SJSA1 (cell line): ENCODE results near the gene ATF4. TPM values are rescaled to one million over a fixed set of nuclear protein-coding genes. Genes with fewer than 3 reads are reported as not detected.

Experiments used
- DNase-seq, 2 experiments: peaks; one replicate each; pipeline ENCODE4 v3.0.0-alpha.2; 2015 to 2020; ENCODE audit warnings: low spot score in 2 of 2, low read depth in 1 of 2
- H3K27ac ChIP-seq: fragments of 250-450 bp; sonication (Bioruptor Pico); 2 replicates; pipeline ENCODE4 v1.5.1; 2020; ENCODE audit warnings: mild to moderate bottlenecking, moderate library complexity
- H3K27me3 ChIP-seq: fragments of 250-450 bp; sonication (Bioruptor Pico); replicated peaks from 2 replicates; pipeline ENCODE4 v1.5.1; 2020; ENCODE audit warnings: mild to moderate bottlenecking, moderate library complexity
- H3K36me3 ChIP-seq: fragments of 250-450 bp; sonication (Bioruptor Pico); 2 replicates; pipeline ENCODE4 v1.5.1; 2020; ENCODE audit warnings: mild to moderate bottlenecking
- H3K4me1 ChIP-seq: fragments of 250-450 bp; sonication (Bioruptor Pico); replicated peaks from 2 replicates; pipeline ENCODE4 v1.6.1; 2021; ENCODE audit warnings: mild to moderate bottlenecking
- H3K4me3 ChIP-seq: fragments of 250-450 bp; sonication (Bioruptor Pico); 2 replicates; pipeline ENCODE4 v1.5.1; 2020; ENCODE audit warnings: mild to moderate bottlenecking
- H3K9me3 ChIP-seq: fragments of 250-450 bp; sonication (Bioruptor Pico); replicated peaks from 2 replicates; pipeline ENCODE4 v1.5.1; 2020; ENCODE audit warnings: mild to moderate bottlenecking
- total RNA-seq: library from RNA; depleted of rRNA; stranded (reverse); fragments of >200 nt; shearing (Covaris generic); gene quantifications from 2 replicates; pipeline ENCODE4 v1.2.3, GENCODE V29; 2014

Gene ATF4
- total RNA-seq, 1 experiment from 2014 or later, result 225 TPM

- Histone ChIP-seq H3K27me3 (no peaks in the 10 kb centered on the region), H3K27ac (no peak overlapping the region), H3K4me3 (no peak overlapping the region), H3K4me1 (peaks cover 28% of the 10 kb centered on the region), H3K9me3 (no peaks in the 10 kb centered on the region), H3K36me3 (peaks cover 31% of the 10 kb centered on the region)
- no peak for DNase-seq
These were observed 13.7 kb downstream of the ATF4 start for GRCh38 chr22:39534092-39534506.

GRCh38 chr22:39534591-39535356 lies 14.4 kb downstream of the ATF4 start:
- Histone ChIP-seq H3K4me3 (no peak overlapping the region), H3K27me3 (no peaks in the 10 kb centered on the region), H3K4me1 (peaks cover 22% of the 10 kb centered on the region), H3K36me3 (peaks cover 24% of the 10 kb centered on the region), H3K9me3 (no peaks in the 10 kb centered on the region), H3K27ac (no peak overlapping the region)
- peak; percentile 70 to 86 for DNase-seq

- Histone ChIP-seq H3K9me3 (no peaks in the 10 kb centered on the region), H3K27ac (no peak overlapping the region), H3K27me3 (no peaks in the 10 kb centered on the region), H3K4me1 (peaks cover 22% of the 10 kb centered on the region), H3K36me3 (peaks cover 18% of the 10 kb centered on the region), H3K4me3 (no peak overlapping the region)
- DNase-seq, result no peak
These were observed 15.0 kb downstream of the ATF4 start for GRCh38 chr22:39535357-39535725.

GRCh38 chr22:39535831-39536449 lies 15.6 kb downstream of the ATF4 start:
- Histone ChIP-seq H3K4me1 (peaks cover 20% of the 10 kb centered on the region), H3K27ac (no peak overlapping the region)

GRCh38 chr22:39536711-39537110 lies 16.3 kb downstream of the ATF4 start:
- no peaks in the 10 kb centered on the region for H3K27me3 ChIP-seq
- H3K9me3 ChIP-seq, result no peaks in the 10 kb centered on the region
- peaks cover 7% of the 10 kb centered on the region for H3K36me3 ChIP-seq
- H3K4me1 ChIP-seq, result peaks cover 12% of the 10 kb centered on the region
- DNase-seq, result no peak
- no peak overlapping the region for H3K4me3 ChIP-seq
- H3K27ac ChIP-seq, result no peak overlapping the region

More at GRCh38 chr22:39535831-39536449, 15.6 kb downstream of the ATF4 start:
- DNase-seq, result no peak
- Histone ChIP-seq H3K4me3 (no peak overlapping the region), H3K27me3 (no peaks in the 10 kb centered on the region), H3K36me3 (peaks cover 14% of the 10 kb centered on the region), H3K9me3 (no peaks in the 10 kb centered on the region)

- H3K9me3 ChIP-seq, result no peaks in the 10 kb centered on the region
- no peak overlapping the region for H3K4me3 ChIP-seq
- no peak overlapping the region for H3K27ac ChIP-seq
- no peaks in the 10 kb centered on the region for H3K36me3 ChIP-seq
- H3K27me3 ChIP-seq, result 0 out of 2 replicates have a peak, but pooled peaks cover 1% of the 10 kb centered on the region
- peaks cover 8% of the 10 kb centered on the region for H3K4me1 ChIP-seq
- no peak for DNase-seq
These were observed 17.6 kb downstream of the ATF4 start for GRCh38 chr22:39537975-39538374.

GRCh38 chr22:39543095-39543494 lies 22.7 kb downstream of the ATF4 start:
- H3K4me3 ChIP-seq, result no peak overlapping the region
- no peak overlapping the region for H3K27ac ChIP-seq
- no peaks in the 10 kb centered on the region for H3K4me1 ChIP-seq
- no peaks in the 10 kb centered on the region for H3K9me3 ChIP-seq
- DNase-seq, result peak in 1 of 2 experiments; percentile 34
- peaks cover 14% of the 10 kb centered on the region for H3K27me3 ChIP-seq
- no peaks in the 10 kb centered on the region for H3K36me3 ChIP-seq

- DNase-seq, result peak in 1 of 2 experiments; percentile 20
- Histone ChIP-seq H3K4me1 (no peaks in the 10 kb centered on the region), H3K9me3 (no peaks in the 10 kb centered on the region), H3K27me3 (peaks cover 17% of the 10 kb centered on the region), H3K4me3 (no peak overlapping the region), H3K27ac (no peak overlapping the region), H3K36me3 (no peaks in the 10 kb centered on the region)
These were observed 25.3 kb downstream of the ATF4 start for GRCh38 chr22:39545386-39546365.

- H3K9me3 ChIP-seq, result no peaks in the 10 kb centered on the region
- H3K27ac ChIP-seq, result no peak overlapping the region
- peaks cover 23% of the 10 kb centered on the region for H3K27me3 ChIP-seq
- DNase-seq, result peak in 1 of 2 experiments; percentile 21
- no peaks in the 10 kb centered on the region for H3K4me1 ChIP-seq
- H3K4me3 ChIP-seq, result no peak overlapping the region
- no peaks in the 10 kb centered on the region for H3K36me3 ChIP-seq
These were observed 26.7 kb downstream of the ATF4 start for GRCh38 chr22:39546889-39547586.

GRCh38 chr22:39547587-39547947 lies 27.2 kb downstream of the ATF4 start:
- Histone ChIP-seq H3K27me3 (peaks cover 27% of the 10 kb centered on the region), H3K4me1 (no peaks in the 10 kb centered on the region), H3K9me3 (no peaks in the 10 kb centered on the region), H3K36me3 (no peaks in the 10 kb centered on the region), H3K27ac (no peak overlapping the region), H3K4me3 (no peak overlapping the region)
- no peak for DNase-seq

GRCh38 chr22:39553429-39553828 lies 33.1 kb downstream of the ATF4 start:
- H3K27ac ChIP-seq, result no peak overlapping the region
- no peaks in the 10 kb centered on the region for H3K9me3 ChIP-seq
- H3K4me1 ChIP-seq, result no peaks in the 10 kb centered on the region
- no peak overlapping the region for H3K4me3 ChIP-seq
- peaks cover 40% of the 10 kb centered on the region for H3K27me3 ChIP-seq
- no peaks in the 10 kb centered on the region for H3K36me3 ChIP-seq
- no peak for DNase-seq

GRCh38 chr22:39554151-39554550 lies 33.8 kb downstream of the ATF4 start:
- DNase-seq, result no peak
- H3K27me3 ChIP-seq, result peaks cover 47% of the 10 kb centered on the region
- no peak overlapping the region for H3K27ac ChIP-seq
- no peaks in the 10 kb centered on the region for H3K4me1 ChIP-seq
- no peaks in the 10 kb centered on the region for H3K36me3 ChIP-seq
- no peaks in the 10 kb centered on the region for H3K9me3 ChIP-seq
- no peak overlapping the region for H3K4me3 ChIP-seq
